GM21423 (cell line): ENCODE measurements around the gene ADA.

Source experiments
- ATAC-seq: cut with Tn5 transposase; IDR thresholded peaks from one replicate; pipeline ENCODE4 v1.9.1; 2021; ENCODE audit warnings: mild to moderate bottlenecking, moderate library complexity; ENCODE audit not compliant: unreplicated experiment

The ADA gene

DNA sequence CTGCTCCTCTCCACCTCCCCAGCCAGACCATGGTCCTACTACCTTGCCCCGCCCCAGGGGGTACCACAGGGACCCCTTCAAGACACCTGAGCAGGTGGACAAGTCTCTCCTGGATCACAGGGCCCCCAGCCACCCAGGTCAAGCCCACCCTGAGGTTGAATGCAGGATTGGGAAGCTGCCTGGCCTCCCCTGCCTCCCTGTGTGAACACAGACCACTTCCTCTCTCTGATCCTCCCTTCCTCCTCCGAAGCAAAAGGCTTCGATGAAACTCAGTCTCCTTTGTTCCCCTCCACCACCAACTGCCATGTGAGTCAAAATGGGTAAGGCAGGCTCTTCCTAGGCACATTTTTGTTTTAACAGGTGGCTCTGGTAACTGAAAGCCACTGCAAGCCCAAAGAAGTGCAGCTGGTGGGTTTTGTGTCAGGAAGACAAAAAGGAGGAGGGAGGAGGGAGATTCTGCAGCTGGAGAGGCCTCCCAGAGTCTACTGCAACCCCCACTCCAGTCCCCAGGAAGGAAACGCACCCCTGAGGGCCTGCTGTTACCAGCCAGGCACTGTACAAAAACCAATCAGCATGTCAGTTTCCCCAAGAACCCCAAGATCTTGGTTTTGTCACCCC, 5.4 kb downstream of the ADA start:
- peak; percentile 26 for ATAC-seq

GRCh38 chr20:44644667-44645131, 6.8 kb downstream of the ADA start:
- no peak for ATAC-seq

GRCh38 chr20:44644230-44644617, 7.3 kb downstream of the ADA start:
- no peak for ATAC-seq

DNA sequence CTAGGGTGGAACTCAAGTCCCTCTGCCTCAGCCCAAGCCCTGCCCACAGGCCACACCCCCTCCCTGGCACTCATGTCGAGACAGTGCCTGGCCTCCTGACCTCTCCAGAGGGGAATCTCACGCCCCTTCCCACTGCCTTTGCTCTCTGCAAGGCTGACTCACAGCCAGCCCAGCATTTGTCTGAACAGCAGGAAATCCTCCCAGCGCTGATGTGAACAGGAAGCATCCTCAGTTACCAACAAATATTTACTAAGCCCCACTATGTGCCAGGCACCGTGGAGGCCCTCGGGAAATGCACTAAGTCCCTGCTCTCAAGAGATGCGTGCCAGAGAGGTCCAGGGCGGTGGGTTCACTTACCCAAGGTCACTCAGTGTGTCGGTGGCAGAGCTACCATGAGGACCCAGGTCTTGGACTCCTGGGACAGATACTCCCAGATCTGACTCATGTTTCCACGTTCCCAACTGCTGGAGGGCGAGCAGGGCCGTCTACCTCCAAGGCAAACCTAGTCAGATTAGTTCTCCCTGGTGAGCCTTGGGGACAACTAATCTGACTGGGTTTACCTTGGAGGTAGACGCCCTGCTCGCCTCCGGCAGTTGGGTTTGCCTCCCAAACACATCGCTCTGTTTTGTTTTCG, 7.8 kb downstream of the ADA start:
- ATAC-seq = no peak

- no peak for ATAC-seq
Observed at GRCh38 chr20:44643154-44643519, 8.4 kb downstream of the ADA start.

- no peak for ATAC-seq
Observed at GRCh38 chr20:44642203-44643153, 9.0 kb downstream of the ADA start.

DNA sequence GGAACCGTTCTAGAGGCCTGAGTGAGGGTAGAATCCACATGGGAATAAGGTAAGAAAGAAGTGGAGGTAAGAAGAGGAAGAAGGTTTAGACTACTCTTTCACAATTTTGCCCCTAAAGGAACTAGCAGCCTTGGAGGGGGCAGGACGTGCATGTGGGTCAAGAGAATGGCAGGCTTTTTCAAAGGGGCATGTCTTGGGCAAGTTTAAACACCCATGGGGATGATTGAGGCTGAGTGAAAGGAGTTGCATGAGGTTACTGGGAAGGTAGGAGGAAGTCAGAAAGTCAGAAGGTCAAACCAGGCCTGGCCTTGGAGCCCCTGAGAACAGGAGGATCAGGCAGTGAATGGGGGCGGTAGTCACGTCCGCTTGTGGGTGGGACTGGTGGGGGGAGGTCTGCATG, 10.2 kb downstream of the ADA start:
- no peak for ATAC-seq

DNA sequence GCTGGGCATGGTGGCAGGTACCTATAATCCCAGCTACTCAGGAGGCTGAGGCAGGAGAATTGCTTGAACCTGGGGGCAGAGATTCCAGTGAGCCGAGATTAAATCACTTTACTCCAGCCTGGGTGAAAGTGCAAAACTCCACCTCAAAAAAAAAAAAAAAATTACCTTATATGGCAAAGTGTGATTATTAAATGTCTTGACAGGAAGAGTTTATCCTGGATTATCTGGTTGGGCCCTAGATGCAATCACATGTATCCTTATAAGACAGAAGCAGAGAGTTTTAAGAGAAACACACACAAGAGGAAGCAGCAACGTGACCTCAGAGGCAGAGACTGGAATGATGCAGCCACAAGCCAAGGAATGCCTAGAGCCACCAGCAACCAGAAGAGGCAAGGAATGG, 11.0 kb downstream of the ADA start:
- no peak for ATAC-seq

- ATAC-seq = no peak
Observed at GRCh38 chr20:44637522-44638372, 13.8 kb downstream of the ADA start.

GRCh38 chr20:44637042-44637441, 14.5 kb downstream of the ADA start:
- no peak for ATAC-seq

- no peak for ATAC-seq
Observed at GRCh38 chr20:44635877-44636276, 15.6 kb downstream of the ADA start.

GRCh38 chr20:44633872-44634600, 17.5 kb downstream of the ADA start:
- no peak for ATAC-seq

- ATAC-seq = no peak
Observed at GRCh38 chr20:44633187-44633810, 18.2 kb downstream of the ADA start.

GRCh38 chr20:44632103-44632752, 19.3 kb downstream of the ADA start:
- ATAC-seq = no peak

DNA sequence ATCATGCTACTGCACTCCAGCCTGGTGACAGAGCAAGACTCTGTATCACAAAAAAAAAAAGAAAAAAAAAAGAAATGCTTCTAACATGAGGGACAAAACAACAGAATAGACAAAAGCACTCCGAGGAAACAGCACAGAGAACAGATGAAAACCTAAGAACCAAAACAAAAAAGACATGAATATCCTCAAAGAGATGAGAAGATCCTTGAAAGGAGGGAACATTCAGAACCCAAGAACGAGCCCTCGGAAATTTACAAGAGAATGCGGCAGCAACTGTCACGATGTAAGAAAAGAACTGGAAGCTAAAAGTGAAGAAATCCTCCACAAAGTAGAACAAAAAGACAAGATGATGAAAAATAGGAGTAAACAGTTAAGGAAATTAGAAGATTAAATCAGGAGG, 21.2 kb downstream of the ADA start:
- ATAC-seq = no peak

DNA sequence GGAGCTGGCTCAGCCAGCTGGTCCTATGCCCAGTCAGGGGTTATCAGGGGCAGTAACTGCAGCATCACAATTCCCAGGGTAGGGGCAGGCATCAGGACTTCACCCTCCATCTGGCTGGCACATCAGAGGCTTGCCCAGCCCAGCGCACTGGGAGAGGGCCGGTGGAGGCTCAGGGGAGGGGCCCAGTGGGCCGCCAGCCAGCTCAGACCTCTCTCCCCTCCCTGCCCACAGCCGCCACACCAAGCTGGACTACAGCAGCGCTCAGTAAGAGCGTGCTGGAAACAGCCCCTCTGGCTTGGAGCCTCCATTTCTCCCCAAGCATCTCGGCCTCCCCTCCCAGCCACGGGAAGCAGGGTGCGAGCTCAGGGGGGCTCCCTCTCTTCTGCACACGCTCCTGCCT, 22.0 kb downstream of the ADA start:
- no peak for ATAC-seq

DNA sequence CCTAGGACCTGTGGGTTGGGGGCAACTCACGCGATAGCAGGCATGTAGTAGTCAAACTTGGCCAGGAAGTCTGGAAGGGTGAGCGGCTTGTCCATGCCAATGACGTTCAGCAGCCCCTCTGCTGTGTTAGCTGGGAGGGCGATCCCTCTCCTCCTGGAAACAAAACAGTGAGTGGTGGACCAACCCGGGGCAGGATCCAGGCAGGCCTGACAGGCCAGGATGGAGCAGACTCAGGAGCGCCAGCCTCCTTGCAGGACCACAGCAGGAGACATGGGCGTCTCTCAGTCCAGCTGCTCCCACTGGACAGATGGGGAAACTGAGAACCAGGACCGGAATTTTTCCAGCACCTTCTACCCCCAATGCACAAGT, 22.5 kb downstream of the ADA start:
- no peak for ATAC-seq

DNA sequence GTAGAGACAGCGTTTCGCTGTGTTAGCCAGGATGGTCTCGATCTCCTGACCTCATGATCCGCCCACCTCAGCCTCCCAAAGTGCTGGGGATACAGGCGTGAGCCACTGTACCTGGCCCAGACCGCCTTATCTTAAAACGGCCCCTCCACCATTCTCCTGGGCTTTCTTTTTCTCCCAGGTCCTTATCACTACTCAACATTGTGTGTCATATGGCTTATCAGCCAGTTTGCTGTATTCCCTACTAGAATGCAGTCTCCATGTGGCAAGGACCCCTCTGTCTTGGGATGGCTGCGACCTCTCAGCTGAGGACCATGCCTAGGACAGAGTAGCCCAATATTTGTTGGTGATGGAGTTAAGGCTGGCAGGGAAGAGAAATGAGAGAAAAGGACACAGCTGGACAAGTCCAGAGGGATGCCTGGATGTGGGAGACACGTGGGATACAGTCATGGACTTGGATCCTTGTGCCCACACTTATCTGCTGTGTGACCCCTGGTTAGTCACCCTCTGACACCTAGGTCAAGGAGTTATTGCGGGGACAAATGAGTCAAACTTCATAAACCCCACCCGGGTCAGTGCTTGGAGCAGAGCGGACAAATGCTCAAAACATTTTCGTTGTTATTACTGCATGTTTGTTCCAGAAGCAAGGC, 24.0 kb downstream of the ADA start:
- no peak for ATAC-seq

DNA sequence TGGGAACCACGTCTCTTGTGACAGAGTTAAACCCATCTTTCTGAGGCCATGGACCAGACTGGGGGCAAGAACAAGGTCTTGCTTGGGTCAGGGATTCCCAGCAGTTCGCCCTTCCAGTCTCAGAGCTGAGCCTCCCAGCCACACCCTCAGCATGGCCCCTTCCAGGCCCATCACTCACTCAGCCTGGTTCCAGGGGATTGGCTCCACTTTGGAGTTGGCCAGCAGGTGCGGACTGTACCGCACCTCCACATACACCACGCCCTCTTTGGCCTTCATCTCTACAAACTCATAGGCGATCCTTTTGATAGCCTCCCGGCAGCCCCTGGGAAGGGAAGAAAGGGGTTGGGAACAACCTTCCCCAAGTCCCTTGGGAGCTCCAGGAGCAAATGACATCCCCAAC, 25.2 kb downstream of the ADA start:
- ATAC-seq = no peak
